Smooth muscle cell (in vitro differentiated cells): ENCODE measurements around the gene MEGF11. TPM values are rescaled to one million over a fixed set of nuclear protein-coding genes. Genes with fewer than 3 reads are reported as not detected.

ENCODE experiments used
- DNase-seq: peaks from one replicate; lab custom pipeline; 2025; ENCODE audit not compliant: unreplicated experiment; lab: John Stamatoyannopoulos, UW
- H2AFZ ChIP-seq: fragments of 200-600 bp; sonication (generic); 2 replicates; pipeline ENCODE4 v1.6.0; 2016; ENCODE audit warnings: antibody characterized with exemption, low read depth, mild to moderate bottlenecking
- H3F3A ChIP-seq: fragments of 200-600 bp; sonication (generic); 2 replicates; pipeline ENCODE4 v1.6.0; 2017; ENCODE audit warnings: antibody characterized with exemption, low read depth
- H3K27ac ChIP-seq: fragments of 200-600 bp; sonication (generic); 2 replicates; pipeline ENCODE4 v1.5.1; 2016; ENCODE audit warnings: low read depth, mild to moderate bottlenecking
- H3K27me3 ChIP-seq: fragments of 200-600 bp; sonication (generic); 2 replicates; pipeline ENCODE4 v1.6.1; 2016; ENCODE audit warnings: low read depth, mild to moderate bottlenecking
- H3K36me3 ChIP-seq: fragments of 200-600 bp; sonication (generic); 2 replicates; pipeline ENCODE4 v1.5.1; 2016; ENCODE audit warnings: low read depth
- H3K4me1 ChIP-seq: fragments of 200-600 bp; sonication (generic); 2 replicates; pipeline ENCODE4 v1.5.1; 2016; ENCODE audit warnings: low read depth
- H3K4me2 ChIP-seq: fragments of 200-600 bp; sonication (generic); 2 replicates; pipeline ENCODE4 v1.6.0; 2016; ENCODE audit warnings: mild to moderate bottlenecking
- H3K4me3 ChIP-seq: fragments of 200-600 bp; sonication (generic); 2 replicates; pipeline ENCODE4 v1.5.1; 2016; ENCODE audit warnings: mild to moderate bottlenecking
- H3K79me2 ChIP-seq: fragments of 200-600 bp; sonication (generic); 2 replicates; pipeline ENCODE4 v1.6.0; 2016; ENCODE audit warnings: low read depth, mild to moderate bottlenecking
- H3K9ac ChIP-seq: fragments of 200-600 bp; sonication (generic); 2 replicates; pipeline ENCODE4 v1.6.0; 2016; ENCODE audit warnings: low read depth
- H3K9me3 ChIP-seq: fragments of 200-600 bp; sonication (generic); replicated peaks from 2 replicates; pipeline ENCODE4 v1.5.1; 2016; ENCODE audit warnings: low read depth
- H4K20me1 ChIP-seq: fragments of 200-600 bp; sonication (generic); 2 replicates; pipeline ENCODE4 v1.6.0; 2016; ENCODE audit warnings: low read depth
- CTCF ChIP-seq: fragments of 200-600 bp; sonication (generic); IDR thresholded peaks from 2 replicates; pipeline ENCODE4 v1.5.1; 2017; ENCODE audit warnings: borderline replicate concordance, mild to moderate bottlenecking, antibody characterized with exemption; ENCODE audit not compliant: insufficient read depth, poor library complexity, severe bottlenecking
- WGBS: methylation state at CpG from one replicate; pipeline ENCODE4 v1.1.7; 2016; ENCODE audit warnings: low lambda C conversion rate; 5-methylcytosine and 5-hydroxymethylcytosine counted together
- polyA plus RNA-seq: library from polyadenylated mRNA; unstranded; fragments of >200 nt; fragmentation: Nextera tagmentation; extraction: Ambion mirVana; gene quantifications from 2 replicates; pipeline ENCODE4 v1.2.1, GENCODE V29; 2016
- total RNA-seq: library from RNA; depleted of rRNA; stranded (reverse); fragments of >200 nt; gene quantifications from 2 replicates; pipeline ENCODE4 v1.2.3, GENCODE V29; 2014

The MEGF11 gene
- total and polyA plus RNA-seq, 2 experiments from 2014 or later: 0.08 TPM; not detected in 1

GRCh38 chr15:65867244-65867643, 386.3 kb downstream of the MEGF11 start:
- no peak for TF ChIP-seq CTCF
- Histone ChIP-seq H3K4me1 (peaks cover 12% of the 10 kb centered on the region), H2AFZ (no peak overlapping the region), H4K20me1 (peaks cover 22% of the 10 kb centered on the region), H3K9ac (no peak overlapping the region), H3K36me3 (no peaks in the 10 kb centered on the region), H3K27ac (no peak overlapping the region), H3K27me3 (no peaks in the 10 kb centered on the region), H3K79me2 (peaks cover 28% of the 10 kb centered on the region), H3K4me2 (no peak overlapping the region), H3K4me3 (no peak overlapping the region), H3K9me3 (no peaks in the 10 kb centered on the region), H3F3A (no peaks in the 10 kb centered on the region)
- 93% methylated on average over 3 of the region's 3 CpGs for WGBS
- DNase-seq: no peak

GRCh38 chr15:65863106-65863505, 390.4 kb downstream of the MEGF11 start:
- Histone ChIP-seq H2AFZ (no peak overlapping the region), H3K9ac (no peak overlapping the region), H3F3A (no peaks in the 10 kb centered on the region), H4K20me1 (no peaks in the 10 kb centered on the region), H3K9me3 (no peaks in the 10 kb centered on the region), H3K79me2 (no peaks in the 10 kb centered on the region), H3K27me3 (no peaks in the 10 kb centered on the region), H3K4me1 (no peaks in the 10 kb centered on the region), H3K4me2 (no peak overlapping the region), H3K36me3 (no peaks in the 10 kb centered on the region), H3K27ac (no peak overlapping the region), H3K4me3 (no peak overlapping the region)
- DNase-seq: no peak
- no peak for TF ChIP-seq CTCF
- 90% methylated on average over 6 of the region's 6 CpGs for WGBS

DNA sequence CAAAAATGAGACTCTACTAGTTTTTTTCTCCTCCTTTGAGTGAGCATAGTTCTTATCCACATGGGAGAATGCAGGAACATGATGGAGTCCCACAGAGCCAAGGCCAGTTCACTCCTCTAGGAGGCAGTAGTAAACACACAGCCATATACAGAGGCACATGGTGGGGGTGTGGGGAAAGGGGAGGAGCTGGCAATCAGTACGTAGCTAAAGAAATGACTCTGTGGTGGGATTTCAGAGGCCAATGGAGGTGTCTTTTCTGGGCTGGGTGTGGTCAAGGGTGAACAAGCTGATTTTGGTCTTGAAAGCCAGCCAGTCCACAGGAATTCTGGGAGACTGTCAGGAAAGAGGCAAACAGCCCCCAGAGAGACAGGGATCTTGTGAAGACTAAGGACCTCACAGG, 390.9 kb downstream of the MEGF11 start:
- H2AFZ ChIP-seq: no peak overlapping the region
- no peaks in the 10 kb centered on the region for H3F3A ChIP-seq
- no peak overlapping the region for H3K4me3 ChIP-seq
- no peak overlapping the region for H3K9ac ChIP-seq
- no peaks in the 10 kb centered on the region for H3K79me2 ChIP-seq
- TF ChIP-seq CTCF: peak; percentile 27
- no peak overlapping the region for H3K4me2 ChIP-seq
- H3K9me3 ChIP-seq: no peaks in the 10 kb centered on the region
- no peaks in the 10 kb centered on the region for H3K27me3 ChIP-seq
- no peaks in the 10 kb centered on the region for H3K36me3 ChIP-seq
- DNase-seq: no peak
- 17% methylated on average over 1 of the region's 1 CpG for WGBS
- H3K27ac ChIP-seq: no peak overlapping the region
- H4K20me1 ChIP-seq: no peaks in the 10 kb centered on the region
- H3K4me1 ChIP-seq: no peaks in the 10 kb centered on the region

- no peaks in the 10 kb centered on the region for H3K36me3 ChIP-seq
- H4K20me1 ChIP-seq: no peaks in the 10 kb centered on the region
- no peak for TF ChIP-seq CTCF
- no peak overlapping the region for H3K9ac ChIP-seq
- H3K4me3 ChIP-seq: no peak overlapping the region
- H3F3A ChIP-seq: no peaks in the 10 kb centered on the region
- H3K4me2 ChIP-seq: no peak overlapping the region
- no peak overlapping the region for H2AFZ ChIP-seq
- no peak overlapping the region for H3K27ac ChIP-seq
- no peaks in the 10 kb centered on the region for H3K79me2 ChIP-seq
- no peaks in the 10 kb centered on the region for H3K9me3 ChIP-seq
- no peaks in the 10 kb centered on the region for H3K4me1 ChIP-seq
- WGBS: 72% methylated on average over 5 of the region's 5 CpGs
- no peaks in the 10 kb centered on the region for H3K27me3 ChIP-seq
- no peak for DNase-seq
These were observed 395.7 kb downstream of the MEGF11 start for GRCh38 chr15:65857718-65858402.
